HUES64 (cell line): ENCODE results near the gene FGF1.

ENCODE experiments used
- H3K27ac ChIP-seq: 2 replicates; pipeline ENCODE4 v1.7.0; 2013; ENCODE audit warnings: low read depth, low read length, inconsistent platforms
- H3K27me3 ChIP-seq: 2 replicates; pipeline ENCODE4 v1.6.1; 2013; ENCODE audit warnings: mild to moderate bottlenecking, low read length; ENCODE audit not compliant: insufficient read depth
- H3K36me3 ChIP-seq: 2 replicates; pipeline ENCODE4 v1.6.1; 2013; ENCODE audit warnings: mild to moderate bottlenecking, low read length; ENCODE audit not compliant: insufficient read depth
- H3K4me1 ChIP-seq: 2 replicates; pipeline ENCODE4 v1.6.1; 2013; ENCODE audit warnings: mild to moderate bottlenecking, low read length, moderate library complexity; ENCODE audit not compliant: insufficient read depth
- H3K4me3 ChIP-seq: 2 replicates; pipeline ENCODE4 v1.5.1; 2013; ENCODE audit warnings: mild to moderate bottlenecking, low read length, moderate library complexity
- H3K9ac ChIP-seq: 2 replicates; pipeline ENCODE4 v1.6.1; 2013; ENCODE audit warnings: mild to moderate bottlenecking, low read depth, low read length
- H3K9me3 ChIP-seq: 2 replicates; pipeline ENCODE4 v1.6.1; 2013; ENCODE audit warnings: low read depth, low read length; ENCODE audit not compliant: insufficient read depth
- WGBS: fragments of 150-250, 120-280 bp; methylation state at CpG from one replicate; pipeline ENCODE4 v1.1.7; 2013; ENCODE audit warnings: missing lambda C conversion rate; 5-methylcytosine and 5-hydroxymethylcytosine counted together

Gene FGF1

GRCh38 chr5:142571371-142571770, 114.5 kb downstream of the FGF1 start:
- H3K9me3 ChIP-seq: no peaks in the 10 kb centered on the region
- no peaks in the 10 kb centered on the region for H3K36me3 ChIP-seq
- no peak overlapping the region for H3K9ac ChIP-seq
- WGBS: 88% methylated on average over 5 of the region's 5 CpGs
- no peaks in the 10 kb centered on the region for H3K27me3 ChIP-seq
- no peak overlapping the region for H3K27ac ChIP-seq
- no peaks in the 10 kb centered on the region; the same call in 1 of the 2 replicates for H3K4me1 ChIP-seq
- H3K4me3 ChIP-seq: no peak overlapping the region

- no peaks in the 10 kb centered on the region for H3K27me3 ChIP-seq
- H3K4me1 ChIP-seq: no peaks in the 10 kb centered on the region; the same call in 1 of the 2 replicates
- no peaks in the 10 kb centered on the region for H3K9me3 ChIP-seq
- no peak overlapping the region for H3K9ac ChIP-seq
- WGBS: 95% methylated on average over 5 of the region's 6 CpGs
- H3K4me3 ChIP-seq: no peak overlapping the region
- no peak overlapping the region for H3K27ac ChIP-seq
- no peaks in the 10 kb centered on the region for H3K36me3 ChIP-seq
Observed at GRCh38 chr5:142569905-142570304, 116.0 kb downstream of the FGF1 start.

- H3K9ac ChIP-seq: no peak overlapping the region
- H3K4me3 ChIP-seq: no peak overlapping the region
- H3K4me1 ChIP-seq: no peaks in the 10 kb centered on the region; the same call in 1 of the 2 replicates
- WGBS: 96% methylated on average over 3 of the region's 3 CpGs
- no peaks in the 10 kb centered on the region for H3K27me3 ChIP-seq
- no peak overlapping the region for H3K27ac ChIP-seq
- H3K9me3 ChIP-seq: no peaks in the 10 kb centered on the region
- no peaks in the 10 kb centered on the region for H3K36me3 ChIP-seq
Observed at GRCh38 chr5:142568996-142569335, 116.9 kb downstream of the FGF1 start.

DNA sequence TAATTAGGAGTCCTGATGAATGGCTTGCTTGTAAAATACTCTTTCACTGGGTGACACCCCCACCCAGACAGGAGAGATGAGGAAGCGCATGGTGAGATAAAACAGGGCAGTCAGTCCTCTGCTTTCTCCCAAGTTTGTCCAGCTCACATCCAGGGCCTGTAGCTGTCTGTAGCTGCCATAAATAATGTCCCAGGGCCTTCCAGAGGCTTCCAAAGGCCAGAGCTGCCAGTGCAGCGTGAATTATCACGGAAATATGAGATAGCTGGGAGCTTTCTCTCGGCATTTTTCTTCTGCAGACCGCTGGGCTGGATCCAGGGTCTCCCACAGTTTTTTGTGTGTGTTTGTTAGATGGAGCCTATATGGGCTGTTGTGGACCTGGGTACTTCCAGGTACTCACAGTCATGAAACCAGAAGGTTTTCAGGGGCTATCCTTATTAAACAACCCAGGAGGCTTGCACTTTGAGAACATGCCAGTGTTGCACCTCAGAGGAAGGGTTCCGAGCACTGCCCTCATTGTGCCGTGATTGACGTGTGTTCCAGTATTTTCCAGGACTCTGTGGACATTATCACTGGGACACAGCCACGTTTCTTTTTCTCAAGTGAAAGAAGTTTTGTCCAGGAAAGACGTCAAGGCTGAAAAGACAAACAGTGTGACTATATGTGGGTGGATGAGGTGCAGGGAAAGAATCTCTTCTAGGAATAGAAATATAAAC, 117.5 kb downstream of the FGF1 start:
- Histone ChIP-seq H3K9me3 (no peaks in the 10 kb centered on the region), H3K27ac (no peak overlapping the region), H3K36me3 (no peaks in the 10 kb centered on the region), H3K4me1 (no peaks in the 10 kb centered on the region; the same call in 1 of the 2 replicates), H3K9ac (no peak overlapping the region), H3K4me3 (no peak overlapping the region), H3K27me3 (no peaks in the 10 kb centered on the region)
- WGBS: 90% methylated on average over 10 of the region's 10 CpGs

DNA sequence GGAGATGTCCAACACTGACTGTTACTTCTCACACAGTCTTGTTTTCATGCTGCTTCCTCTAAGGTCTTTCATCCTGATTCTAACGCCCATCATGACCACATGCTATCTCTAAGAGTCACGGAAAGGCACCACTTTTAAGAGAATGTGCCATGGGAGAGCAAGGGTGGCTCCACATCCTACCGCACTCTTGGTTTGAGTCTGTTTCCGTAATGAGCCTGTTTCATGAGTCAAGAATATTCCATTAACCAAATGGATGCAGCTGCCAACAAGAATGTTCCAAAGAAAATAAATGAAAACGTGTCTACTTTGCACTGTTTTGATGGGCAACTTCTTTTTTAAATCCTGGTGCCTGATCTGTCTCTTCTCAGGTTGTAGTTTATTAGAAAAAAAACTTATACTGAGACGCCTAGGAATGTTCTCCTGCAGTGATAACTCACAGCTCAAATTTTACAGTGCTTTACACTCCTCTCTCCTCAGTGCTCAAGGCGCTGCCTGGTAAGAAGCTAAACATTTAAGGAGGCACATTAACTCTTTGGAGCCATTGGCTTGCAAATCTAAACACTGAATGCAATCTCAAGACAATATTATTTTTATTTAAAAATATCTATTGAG, 124.3 kb downstream of the FGF1 start:
- no peaks in the 10 kb centered on the region for H3K27me3 ChIP-seq
- H3K9ac ChIP-seq: no peak overlapping the region
- WGBS: 90% methylated on average over 7 of the region's 7 CpGs
- H3K4me1 ChIP-seq: no peaks in the 10 kb centered on the region
- no peak overlapping the region for H3K27ac ChIP-seq
- no peaks in the 10 kb centered on the region for H3K36me3 ChIP-seq
- H3K9me3 ChIP-seq: no peaks in the 10 kb centered on the region
- no peak overlapping the region for H3K4me3 ChIP-seq

GRCh38 chr5:142561029-142561428, 124.9 kb downstream of the FGF1 start:
- no peaks in the 10 kb centered on the region for H3K9me3 ChIP-seq
- no peak overlapping the region for H3K4me3 ChIP-seq
- H3K27ac ChIP-seq: no peak overlapping the region
- H3K27me3 ChIP-seq: no peaks in the 10 kb centered on the region
- no peak overlapping the region for H3K9ac ChIP-seq
- H3K4me1 ChIP-seq: no peaks in the 10 kb centered on the region
- 98% methylated on average over 2 of the region's 2 CpGs for WGBS
- no peaks in the 10 kb centered on the region for H3K36me3 ChIP-seq

DNA sequence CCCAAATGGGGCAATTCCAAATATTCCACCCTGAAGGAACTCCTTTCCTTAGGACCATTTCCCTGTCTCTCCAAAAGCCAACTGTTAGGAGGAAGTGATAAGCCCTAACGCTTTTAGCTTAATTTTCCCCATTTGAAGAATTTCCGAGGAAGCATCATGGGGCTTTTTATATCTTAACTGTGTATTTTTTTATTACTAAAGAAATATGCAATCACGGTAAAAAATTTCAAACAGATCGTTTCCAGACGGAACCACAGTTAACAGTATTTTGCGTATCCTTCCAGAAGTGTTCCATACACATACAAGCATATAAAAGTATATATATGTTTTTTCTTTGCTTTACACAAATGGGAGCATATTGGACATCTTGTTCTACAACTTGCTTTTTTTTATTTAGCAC, 133.8 kb downstream of the FGF1 start:
- Histone ChIP-seq H3K36me3 (no peaks in the 10 kb centered on the region), H3K4me1 (peaks cover 35% of the 10 kb centered on the region), H3K4me3 (peak overlapping the region; percentile 43), H3K27ac (peak overlapping the region; percentile 77), H3K27me3 (no peaks in the 10 kb centered on the region), H3K9me3 (no peaks in the 10 kb centered on the region), H3K9ac (no peak overlapping the region)
- WGBS: 60% methylated on average over 1 of the region's 6 CpGs

DNA sequence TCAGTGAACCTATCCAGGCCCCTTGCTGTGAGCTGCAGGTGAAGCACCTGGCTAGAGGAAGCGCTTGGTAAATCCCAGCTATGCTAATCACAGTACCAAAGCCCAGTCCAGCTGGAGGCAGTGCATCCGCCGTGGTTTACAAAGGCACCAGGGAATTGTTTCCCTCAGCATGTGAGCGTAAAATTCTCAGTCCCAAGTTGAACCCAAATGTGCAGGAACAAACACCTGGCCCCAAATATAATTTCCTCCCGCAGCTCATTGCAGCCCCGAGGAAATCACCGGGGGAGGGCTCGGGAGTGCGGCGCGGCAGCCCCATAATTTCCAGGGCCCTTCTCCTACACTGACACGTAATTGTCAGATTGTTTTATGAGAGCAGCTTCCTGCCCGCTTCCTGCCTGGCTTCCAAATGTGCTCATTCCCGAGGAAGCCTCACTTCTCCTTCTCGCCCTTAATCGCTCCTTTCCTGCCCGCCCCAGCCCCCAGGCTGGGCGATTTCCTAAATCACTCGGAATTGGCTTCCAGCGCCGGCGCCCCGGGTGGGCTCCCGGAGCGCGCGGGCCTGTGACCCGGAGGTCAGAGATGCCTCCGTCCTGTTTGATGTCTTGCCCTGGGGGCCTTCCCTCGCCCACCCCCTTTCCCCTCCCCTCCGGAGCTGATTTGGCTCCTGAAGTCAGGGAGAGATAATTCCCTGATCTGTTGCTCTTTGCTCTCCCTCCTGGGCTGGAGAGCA, 134.4 kb downstream of the FGF1 start:
- H3K27me3 ChIP-seq: no peaks in the 10 kb centered on the region
- H3K4me1 ChIP-seq: peaks cover 35% of the 10 kb centered on the region
- peak overlapping the region; percentile 43 for H3K4me3 ChIP-seq
- no peaks in the 10 kb centered on the region for H3K9me3 ChIP-seq
- WGBS: 3% methylated on average over 31 of the region's 31 CpGs
- peak overlapping the region; percentile 77 for H3K27ac ChIP-seq
- H3K36me3 ChIP-seq: no peaks in the 10 kb centered on the region
- H3K9ac ChIP-seq: peak overlapping the region; percentile 55

GRCh38 chr5:142550471-142550870, 135.4 kb downstream of the FGF1 start:
- Histone ChIP-seq H3K4me1 (peaks cover 35% of the 10 kb centered on the region), H3K27ac (no peak overlapping the region), H3K36me3 (no peaks in the 10 kb centered on the region), H3K27me3 (no peaks in the 10 kb centered on the region), H3K4me3 (no peak overlapping the region), H3K9me3 (no peaks in the 10 kb centered on the region), H3K9ac (peak overlapping the region; percentile 30; the same call in 1 of the 2 replicates)
- 89% methylated on average over 2 of the region's 2 CpGs for WGBS

DNA sequence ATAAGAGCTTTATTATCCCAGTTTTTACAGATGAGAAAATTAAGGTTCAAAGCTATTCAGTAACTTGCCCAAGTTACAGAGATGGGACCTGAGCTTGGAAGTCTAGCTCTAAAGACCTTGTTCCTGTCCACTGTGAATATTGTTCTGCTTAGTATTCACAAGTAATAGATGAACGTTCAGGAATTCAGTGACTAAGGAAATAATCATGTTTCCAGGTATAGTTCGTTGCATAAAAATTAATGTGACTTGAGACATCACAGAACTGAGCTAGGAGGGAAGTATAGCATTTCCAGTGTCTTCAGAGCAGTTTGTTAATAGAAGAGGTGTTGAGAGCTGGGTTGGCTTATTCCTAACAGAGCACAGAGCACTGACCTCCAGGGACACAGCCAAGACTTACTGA, 136.1 kb downstream of the FGF1 start:
- WGBS: 82% methylated on average over 2 of the region's 2 CpGs
- Histone ChIP-seq H3K36me3 (no peaks in the 10 kb centered on the region), H3K27me3 (no peaks in the 10 kb centered on the region), H3K27ac (no peak overlapping the region), H3K9ac (no peak overlapping the region), H3K4me3 (no peak overlapping the region), H3K4me1 (peaks cover 41% of the 10 kb centered on the region), H3K9me3 (no peaks in the 10 kb centered on the region)

- WGBS: 3% methylated on average over 5 of the region's 5 CpGs
- Histone ChIP-seq H3K27me3 (no peaks in the 10 kb centered on the region), H3K36me3 (no peaks in the 10 kb centered on the region), H3K27ac (no peak overlapping the region), H3K9ac (no peak overlapping the region), H3K9me3 (no peaks in the 10 kb centered on the region), H3K4me1 (peaks cover 42% of the 10 kb centered on the region), H3K4me3 (no peak overlapping the region)
Observed at GRCh38 chr5:142548739-142549275, 137.1 kb downstream of the FGF1 start.
